Right lung (tissue), 5 donors: ENCODE data around the gene SPATA17. TPM values are rescaled to one million over a fixed set of nuclear protein-coding genes. Genes with fewer than 3 reads are reported as not detected.

Source experiments
- DNase-seq, 2 donors: peaks; one replicate each; pipeline ENCODE4 v3.0.0-alpha.2; 2013
- polyA plus RNA-seq, 5 donors: library from polyadenylated mRNA; unstranded; fragments of 120-200 nt; gene quantifications; one replicate each; pipeline versions ENCODE4 v1.2.1 to v1.2.3, GENCODE V29; 2013; ENCODE audit warnings: inconsistent platforms in 1 of 5, low replicate concordance in 1 of 5; ENCODE audit not compliant: insufficient read length in 5 of 5, insufficient read depth in 1 of 5

The SPATA17 gene
- polyA plus RNA-seq, 5 donors: 3.9 to 9.7 (median 7.9) TPM

- DNase-seq: no peak
Observed at GRCh38 chr1:217847643-217848042, 216.5 kb downstream of the SPATA17 start.

GRCh38 chr1:217856342-217857034 is 225.3 kb downstream of the SPATA17 start:
- no peak for DNase-seq

GRCh38 chr1:217857061-217857460 is 225.9 kb downstream of the SPATA17 start:
- no peak for DNase-seq

GRCh38 chr1:217861658-217862057 is 230.5 kb downstream of the SPATA17 start:
- no peak for DNase-seq

- no peak for DNase-seq
Observed at GRCh38 chr1:217867446-217867995, 236.4 kb downstream of the SPATA17 start.

- DNase-seq: no peak
Observed at GRCh38 chr1:217871955-217872354, 240.8 kb downstream of the SPATA17 start.

- no peak for DNase-seq
Observed at GRCh38 chr1:217875229-217875628, 244.1 kb downstream of the SPATA17 start.

- no peak for DNase-seq
Observed at GRCh38 chr1:217876401-217876800, 245.3 kb downstream of the SPATA17 start.

- no peak for DNase-seq
Observed at GRCh38 chr1:217876896-217877295, 245.8 kb downstream of the SPATA17 start.

GRCh38 chr1:217881131-217881543 is 250.0 kb downstream of the SPATA17 start:
- no peak for DNase-seq

- DNase-seq: no peak
Observed at GRCh38 chr1:217881607-217882332, 250.6 kb downstream of the SPATA17 start.

- no peak for DNase-seq
Observed at GRCh38 chr1:217885181-217885580, 254.0 kb downstream of the SPATA17 start.

GRCh38 chr1:217888328-217888727 is 257.2 kb downstream of the SPATA17 start:
- DNase-seq: no peak

GRCh38 chr1:217889401-217889800 is 258.3 kb downstream of the SPATA17 start:
- no peak for DNase-seq

- DNase-seq: no peak
Observed at GRCh38 chr1:217891966-217892365, 260.8 kb downstream of the SPATA17 start.

- DNase-seq: no peak
Observed at GRCh38 chr1:217892750-217893149, 261.6 kb downstream of the SPATA17 start.

- DNase-seq: no peak
Observed at GRCh38 chr1:217895841-217896240, 264.7 kb downstream of the SPATA17 start.

GRCh38 chr1:217896490-217896889 is 265.3 kb downstream of the SPATA17 start:
- no peak for DNase-seq

GRCh38 chr1:217897100-217897499 is 266.0 kb downstream of the SPATA17 start:
- DNase-seq: no peak

- no peak for DNase-seq
Observed at GRCh38 chr1:217899614-217900013, 268.5 kb downstream of the SPATA17 start.

- DNase-seq: no peak
Observed at GRCh38 chr1:217907504-217907903, 276.4 kb downstream of the SPATA17 start.

- DNase-seq: no peak
Observed at GRCh38 chr1:217910203-217910602, 279.1 kb downstream of the SPATA17 start.

GRCh38 chr1:217910791-217911320 is 279.7 kb downstream of the SPATA17 start:
- DNase-seq: no peak
